Stimulated activated CD4-positive, alpha-beta T cell treated with anti-CD3 and anti-CD28 coated beads, TNF-alpha, amount 100 ng/mL, for 24 hours (primary cell): ENCODE results near the gene COA4.
"Not testable (repeated sequence)": the region's sequence is repeated elsewhere in the genome, so short reads cannot be mapped to it uniquely, and the experiment has no call there.

ENCODE experiments used
- DNase-seq, 3 experiments: peaks; one replicate each; pipeline ENCODE4 v3.0.0-alpha.2; 2020; ENCODE audit warnings: low read depth in 3 of 3

COA4 gene

DNA sequence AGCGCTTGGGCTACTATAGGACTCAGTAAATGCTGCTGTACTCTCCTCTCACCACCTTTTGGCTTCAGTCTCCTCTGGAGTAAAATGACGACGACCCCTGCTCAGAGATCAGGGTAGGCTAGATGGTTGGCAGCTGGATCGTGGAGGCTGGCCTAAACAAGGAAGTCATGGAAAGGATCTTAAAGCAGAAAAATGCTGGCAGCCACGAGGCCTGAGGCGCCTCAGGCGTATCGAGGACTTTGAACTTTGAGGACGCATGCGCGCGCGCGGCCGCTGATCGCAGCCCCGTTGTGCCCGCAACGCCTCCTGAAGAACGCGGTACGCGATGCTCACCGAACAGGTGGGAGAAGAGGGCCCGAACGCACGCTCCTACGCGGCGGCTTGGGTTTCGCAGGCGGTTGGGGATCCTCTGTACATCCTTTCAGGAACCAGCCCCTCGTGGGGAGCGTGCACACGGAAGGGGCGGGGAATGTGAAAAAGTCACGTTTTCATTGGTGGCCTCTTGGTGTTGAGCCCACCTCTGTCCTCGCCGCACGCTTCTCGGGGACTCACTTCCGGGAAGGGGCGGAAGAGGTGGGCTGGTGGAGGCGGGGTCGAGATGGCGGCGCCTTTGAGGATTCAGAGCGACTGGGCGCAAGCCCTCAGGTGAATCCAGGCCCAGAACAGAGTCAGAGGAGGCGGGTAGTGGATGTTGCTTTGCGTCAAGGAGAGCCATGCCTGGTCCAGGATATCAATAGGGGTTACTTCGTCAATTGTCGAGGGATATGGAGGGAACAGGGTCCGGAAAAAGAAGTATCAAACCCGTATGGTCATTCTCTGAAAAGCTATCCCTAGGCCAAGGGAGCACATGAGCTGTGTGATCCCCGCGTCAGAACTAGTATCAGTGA is at the start of gene COA4, which contains the start of gene PAAF1:
COA4 (minus strand) TSS at position 423 of the 887 bp plus-strand sequence. CDS start 3,468 bp downstream, outside the sequence.
PAAF1 (plus strand) TSS at position 576 of the 887 bp plus-strand sequence; CDS start at position 599, 23 bp downstream.
- DNase-seq: peak; percentile 88 to 93 (median 88)

DNA sequence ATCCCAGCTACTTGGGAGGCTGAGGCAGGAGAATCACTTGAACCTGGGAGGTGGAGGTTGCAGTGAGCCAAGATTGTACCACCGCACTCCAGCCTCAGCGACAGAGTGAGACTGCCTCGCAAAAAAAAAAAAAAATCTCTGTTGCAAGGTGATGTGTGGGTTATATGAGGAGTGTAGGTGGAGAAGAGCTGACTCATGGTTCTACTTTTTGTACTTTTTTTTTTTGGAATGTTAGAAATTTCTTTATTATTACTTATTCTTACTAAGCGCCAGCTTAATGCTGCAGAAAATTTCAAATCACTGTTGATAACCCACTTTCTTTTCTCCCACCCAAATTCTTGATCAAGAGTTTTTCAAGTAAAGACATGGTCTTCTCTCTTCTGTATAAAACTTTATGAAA is 44.5 kb upstream of the COA4 start:
- no peak for DNase-seq

DNA sequence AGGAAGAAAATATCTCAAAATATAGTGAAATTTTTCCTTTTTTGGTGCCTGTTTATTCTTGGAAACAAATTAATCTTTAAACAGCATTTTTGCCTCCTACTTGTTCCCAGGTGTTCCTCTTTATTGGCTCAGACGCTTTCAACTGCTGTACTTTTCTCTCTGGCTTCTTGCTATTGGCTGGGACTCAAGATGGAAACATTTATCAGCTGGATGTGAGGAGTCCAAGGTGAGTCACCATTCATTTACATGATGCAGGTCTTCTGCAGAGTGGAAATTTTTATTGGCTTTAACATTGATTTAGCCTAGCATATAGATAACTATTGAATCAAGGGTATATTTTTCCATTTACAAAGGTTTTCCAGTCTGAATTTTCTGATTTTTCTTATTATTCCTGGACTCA is 39.8 kb upstream of the COA4 start:
- DNase-seq: no peak

DNA sequence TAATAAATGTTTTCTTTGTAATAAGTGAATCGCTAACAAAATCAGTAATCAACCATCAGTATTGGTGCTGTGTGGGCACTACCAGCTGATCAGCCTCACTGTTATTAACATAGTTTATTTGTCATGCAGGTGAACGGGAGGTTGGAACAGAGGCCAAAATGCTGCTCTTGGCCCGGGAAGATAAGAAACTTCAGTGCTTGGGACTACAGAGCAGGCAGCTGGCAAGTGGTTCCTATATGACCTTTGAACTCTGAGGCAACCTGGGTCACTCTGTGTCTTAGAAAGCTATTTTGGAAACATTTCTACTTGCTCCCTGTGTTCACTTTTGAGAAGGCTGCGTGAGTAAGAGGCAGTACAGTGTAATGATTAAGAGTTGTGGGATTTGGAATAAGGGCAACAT is 37.6 kb upstream of the COA4 start:
- DNase-seq: no peak

DNA sequence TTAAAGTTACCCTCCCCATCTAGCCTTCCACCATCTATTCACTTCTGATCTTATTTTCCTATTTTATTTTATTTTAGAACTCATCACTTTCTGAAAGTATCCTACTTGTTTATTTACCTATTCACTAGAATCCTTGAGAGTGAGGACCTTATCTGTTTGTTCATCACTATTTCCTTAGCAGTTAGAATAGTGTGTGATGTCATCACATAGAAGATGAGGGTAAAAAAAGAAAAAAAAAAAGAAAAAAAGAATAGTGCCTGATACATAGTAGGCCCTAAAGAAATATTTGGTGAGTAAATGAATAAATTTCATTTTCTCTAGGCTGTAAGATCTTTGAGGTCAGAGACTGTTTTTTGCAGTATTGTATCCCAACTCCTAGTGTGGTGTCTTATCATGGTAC is 36.8 kb upstream of the COA4 start:
- DNase-seq: no peak

DNA sequence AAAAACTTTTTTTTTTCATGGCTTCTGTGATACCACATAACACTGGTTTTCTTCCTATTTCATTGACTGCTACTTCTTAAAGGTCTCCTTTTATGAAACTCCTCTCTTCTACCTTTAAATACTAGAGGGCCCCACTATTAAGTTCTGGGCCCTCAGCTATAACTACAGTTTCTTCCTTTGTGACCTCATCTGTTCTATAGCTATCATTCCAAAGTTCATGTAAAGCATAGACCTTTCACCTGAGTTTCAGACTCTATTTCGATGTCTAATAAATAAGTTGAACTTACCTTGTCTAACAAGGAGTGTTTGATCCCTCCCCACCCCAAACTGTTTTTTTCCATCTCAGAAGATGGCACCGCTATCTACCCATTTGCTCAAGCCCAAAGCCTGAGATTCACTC is 35.4 kb upstream of the COA4 start:
- no peak for DNase-seq

DNA sequence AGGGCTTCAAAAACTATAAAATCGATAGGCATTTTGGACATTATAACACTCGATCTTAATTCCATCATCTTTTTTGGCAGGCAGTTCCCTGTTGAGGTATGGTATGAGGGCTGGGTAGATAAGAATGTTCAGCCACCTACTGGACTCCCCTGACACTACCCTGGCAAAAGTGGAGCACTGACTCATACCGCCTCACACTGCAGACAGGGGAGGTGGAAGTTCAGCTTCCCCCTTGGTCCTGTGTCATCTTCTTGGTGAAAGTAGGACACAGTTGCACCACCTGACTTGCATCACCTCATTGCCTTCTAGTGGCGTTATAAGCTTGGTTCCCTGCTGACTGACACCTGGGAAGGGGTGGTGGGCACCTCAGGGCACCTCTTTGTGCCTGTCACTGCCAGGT is 30.5 kb upstream of the COA4 start:
- DNase-seq: no peak

DNA sequence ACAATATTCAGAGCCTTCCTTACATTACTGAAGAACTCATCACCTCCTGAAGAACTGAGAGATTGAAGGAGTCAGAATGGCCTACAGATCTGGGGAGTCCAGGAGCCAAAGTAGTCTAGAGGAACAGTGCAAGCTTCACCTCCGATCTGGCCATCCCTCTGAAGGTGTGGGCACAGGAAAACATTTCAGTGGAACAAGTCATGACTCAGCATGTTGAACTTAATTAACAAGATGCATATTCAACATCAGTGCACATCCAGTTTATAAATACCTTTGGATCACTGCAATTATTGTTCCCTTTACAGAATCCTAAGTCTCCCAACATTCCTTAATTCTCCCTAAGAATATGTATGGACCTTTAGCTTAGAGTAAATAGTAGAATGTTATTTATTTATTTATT is 25.7 kb upstream of the COA4 start:
- DNase-seq: no peak

DNA sequence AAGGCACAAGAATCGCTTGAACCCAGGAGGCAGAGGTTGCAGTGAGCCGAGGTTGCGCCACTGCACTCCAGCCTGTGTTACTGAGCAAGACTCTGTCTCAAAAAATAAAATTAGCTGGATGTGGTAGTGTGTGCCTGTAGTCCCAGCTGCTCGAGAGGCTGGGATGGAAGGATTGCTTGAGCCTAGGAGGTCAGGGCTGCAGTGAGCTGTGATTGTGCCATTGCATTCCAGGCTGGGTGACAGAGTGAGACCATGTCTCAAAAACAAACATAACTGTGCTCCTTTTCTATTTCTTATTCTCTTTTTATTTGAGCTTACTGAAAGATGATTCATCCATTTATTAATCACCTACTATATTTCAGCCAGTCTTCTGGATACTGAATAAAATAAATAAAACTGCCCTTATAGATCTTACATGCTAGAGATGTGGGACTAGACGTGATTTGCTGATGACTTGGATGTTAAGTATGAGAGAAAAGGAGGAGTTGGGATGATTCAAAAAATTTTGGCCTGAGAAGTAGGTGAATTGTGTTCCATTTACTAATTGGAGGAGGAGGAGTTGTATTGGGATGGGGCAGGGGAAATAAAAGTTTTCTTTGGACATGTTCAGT is 18.2 kb upstream of the COA4 start:
- no peak for DNase-seq

DNA sequence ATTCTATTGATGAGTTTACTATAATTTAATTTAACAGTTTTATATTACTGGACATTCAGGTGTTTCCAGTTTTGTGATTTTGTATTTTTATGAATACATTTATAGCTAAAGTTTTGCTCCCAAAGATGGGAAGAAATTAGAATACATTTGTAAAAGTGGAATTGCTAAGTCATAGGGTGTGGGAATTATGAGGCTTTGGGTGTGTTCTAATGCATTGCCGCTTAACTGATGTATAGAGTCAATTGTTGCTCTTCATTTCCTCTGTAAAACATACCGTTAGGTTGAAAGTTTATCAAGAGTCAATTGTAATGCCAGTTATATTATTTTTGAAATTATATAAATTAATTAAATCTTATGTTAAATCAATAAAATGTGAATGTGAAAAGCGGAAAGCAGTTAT is 16.4 kb upstream of the COA4 start:
- DNase-seq: no peak

DNA sequence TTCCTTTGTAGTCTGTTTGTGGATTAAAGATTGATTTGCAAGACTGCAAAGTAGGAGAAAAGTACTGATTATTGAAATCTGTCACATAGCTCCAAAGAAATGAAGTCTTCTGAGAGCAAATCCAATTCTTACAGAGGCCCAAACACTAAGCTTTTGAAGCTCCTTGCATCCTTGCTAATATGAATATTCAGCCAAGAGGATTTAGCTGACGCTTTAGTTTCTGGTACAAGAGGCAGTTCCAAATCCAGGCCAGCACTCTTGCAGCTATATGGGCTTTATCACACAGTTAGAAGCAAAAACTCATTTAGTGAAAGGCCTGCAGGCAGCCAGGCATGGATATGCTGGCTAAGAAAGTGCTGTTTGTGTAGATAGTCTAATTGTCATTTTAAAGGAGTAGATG is 12.9 kb upstream of the COA4 start:
- no peak for DNase-seq

DNA sequence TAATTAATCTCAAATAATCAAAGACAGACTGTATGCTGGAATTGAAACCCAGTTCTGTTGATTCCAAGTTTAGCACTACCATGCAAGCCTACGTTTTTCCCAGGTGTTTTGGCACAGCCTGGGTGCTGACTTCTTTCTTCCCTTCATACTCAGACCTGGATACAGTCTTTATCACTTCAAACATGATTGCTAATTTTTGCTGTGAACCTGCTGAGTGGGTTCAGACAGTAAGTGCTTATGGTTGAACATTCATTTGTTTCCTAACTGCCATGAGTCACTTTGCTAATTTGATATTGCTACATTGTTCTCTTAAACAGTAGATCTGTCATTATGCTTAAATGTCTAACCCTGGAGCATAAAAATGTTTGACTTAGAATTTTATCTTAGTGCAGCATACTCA is 12.4 kb upstream of the COA4 start:
- DNase-seq: no peak

DNA sequence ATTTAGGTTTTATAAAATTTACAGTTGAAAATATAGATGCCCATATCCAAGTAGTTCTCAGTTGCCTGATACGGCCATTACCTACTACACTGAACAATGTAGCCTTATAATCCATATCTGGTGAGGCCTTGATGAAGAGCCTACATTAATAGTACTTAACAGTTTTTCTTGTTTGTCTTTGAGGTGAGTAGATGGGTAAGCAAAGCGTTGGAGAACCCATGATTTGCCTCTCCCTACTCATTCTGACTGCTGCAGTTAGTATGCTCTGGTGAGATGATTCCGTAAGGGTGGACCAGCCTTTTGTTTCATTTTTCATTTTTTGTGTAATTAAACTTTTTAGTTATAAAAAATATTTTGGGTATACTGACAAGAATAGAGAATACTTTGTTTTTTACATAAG is 11.6 kb upstream of the COA4 start:
- no peak for DNase-seq

DNA sequence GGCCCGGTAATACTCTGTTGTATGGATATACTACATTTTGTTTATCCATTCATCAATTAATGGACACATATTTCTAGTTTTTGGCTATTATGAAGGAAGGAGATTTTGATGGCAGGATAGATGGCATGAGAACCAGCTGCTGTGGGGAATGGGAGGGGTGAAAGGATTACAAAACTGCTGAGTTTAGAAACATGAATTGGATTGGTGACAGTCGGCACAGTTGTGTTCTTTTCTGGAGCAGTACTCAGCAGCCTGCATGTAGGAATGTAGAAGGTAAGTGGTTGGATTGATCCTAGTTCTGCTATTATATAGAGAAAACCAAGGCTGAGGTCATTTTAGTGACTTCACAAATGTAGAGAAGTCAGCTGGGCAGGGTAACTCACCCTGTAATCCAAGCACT is 7.2 kb upstream of the COA4 start:
- DNase-seq: no peak

DNA sequence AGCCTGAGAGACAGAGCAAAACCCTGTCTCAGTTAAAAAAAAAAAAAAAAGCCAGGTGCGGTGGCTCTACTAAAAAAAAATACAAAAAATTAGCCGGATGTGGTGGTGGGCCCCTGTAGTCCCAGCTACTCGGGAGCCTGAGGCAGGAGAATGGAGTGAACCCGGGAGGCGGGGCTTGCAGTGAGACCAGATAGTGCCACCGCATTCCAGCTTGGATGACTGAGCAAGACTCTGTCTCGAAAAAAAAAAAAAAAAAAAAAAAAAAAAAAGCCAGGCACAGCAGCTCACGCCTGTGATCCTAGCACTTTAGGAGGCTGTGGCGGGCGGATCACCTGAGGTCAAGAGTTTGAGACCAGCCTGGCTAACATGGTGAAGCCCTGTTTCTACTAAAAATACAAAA is 3.8 kb upstream of the COA4 start:
- not testable (repeated sequence) for DNase-seq

DNA sequence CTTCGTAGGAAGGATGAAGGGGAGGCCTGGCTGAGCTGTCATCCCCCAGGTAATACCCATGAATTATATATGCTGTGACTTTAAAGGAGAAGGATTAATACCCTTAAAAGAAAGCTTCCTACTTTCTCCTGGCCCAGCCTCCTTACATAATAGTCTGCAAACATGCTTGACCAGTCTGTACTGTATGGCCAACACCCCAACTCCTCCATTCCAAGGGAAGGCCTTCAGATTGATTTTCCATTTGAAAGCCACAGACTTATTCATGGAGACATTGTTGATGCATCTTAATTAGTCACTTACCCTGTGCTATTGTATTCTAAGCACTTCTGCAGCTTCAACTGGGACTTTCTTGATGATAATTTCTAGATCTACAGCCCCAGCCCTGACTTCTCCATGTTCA is 2.1 kb upstream of the COA4 start:
- no peak for DNase-seq

DNA sequence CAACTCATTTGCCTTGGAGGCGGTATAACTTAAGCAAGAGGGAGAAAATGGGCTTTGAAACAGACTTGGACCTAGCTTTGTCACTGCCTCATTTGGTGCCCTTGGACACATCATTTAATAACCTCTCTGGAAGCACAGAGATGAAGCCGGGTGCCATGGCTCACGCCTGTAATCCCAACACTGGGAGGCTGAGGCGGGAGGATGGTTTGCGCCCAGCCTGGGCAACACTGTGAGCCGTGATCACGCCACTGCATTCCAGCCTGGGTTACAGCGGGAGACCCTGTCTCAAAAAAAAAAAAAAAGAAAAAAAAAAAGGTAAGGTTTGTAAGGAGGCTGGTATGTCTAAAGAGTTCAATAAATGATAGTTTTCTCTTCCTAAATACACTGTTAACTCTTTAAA is 806 bp downstream of the COA4 start:
- DNase-seq: no peak

DNA sequence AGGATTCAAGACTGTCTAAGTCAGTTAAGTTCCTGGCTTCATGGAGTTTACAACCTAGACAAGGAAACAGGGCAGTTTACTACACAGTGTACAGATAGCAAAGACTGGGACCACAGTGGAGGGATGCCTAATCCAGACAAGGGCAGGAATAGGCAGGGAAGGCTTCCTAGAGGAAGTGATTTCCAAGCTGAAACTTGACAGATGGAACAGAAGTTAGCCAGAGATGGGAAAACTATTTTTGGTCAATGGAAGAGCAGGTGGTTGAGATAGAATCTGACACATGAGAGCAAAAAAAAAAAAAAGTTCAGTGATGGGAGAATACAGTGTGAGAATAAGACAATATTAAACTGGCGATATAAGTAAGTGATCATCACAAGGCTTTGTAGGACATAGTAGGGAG is 1.3 kb downstream of the COA4 start:
- no peak for DNase-seq

DNA sequence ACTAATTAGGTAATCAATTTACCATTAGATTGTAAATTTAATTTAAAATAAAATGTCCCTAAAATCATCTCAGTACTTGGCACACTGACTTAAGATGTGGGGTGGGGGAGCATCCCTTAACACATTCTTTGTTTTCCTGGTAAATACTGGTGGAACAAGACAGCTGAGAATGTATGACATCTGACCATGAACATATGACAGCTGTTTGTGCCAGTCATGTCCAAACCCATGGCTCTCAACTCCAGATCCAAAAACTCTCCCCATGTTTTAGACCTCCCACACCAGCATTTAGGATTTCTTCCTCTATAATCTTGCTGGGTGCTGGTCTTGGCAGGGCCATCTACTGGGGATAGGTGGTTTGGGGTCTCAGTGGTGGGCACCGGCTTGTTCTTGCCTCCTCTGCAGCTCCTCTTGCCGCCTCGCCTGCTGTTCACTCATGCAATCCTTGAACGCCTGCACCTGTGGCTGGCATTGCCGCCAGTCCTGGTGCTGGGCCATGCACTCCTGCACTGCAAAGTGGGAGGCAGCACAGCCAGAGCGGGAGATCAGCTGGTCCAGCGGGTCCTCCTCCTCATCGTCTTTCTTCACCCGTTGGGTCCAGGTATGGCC is 3.8 kb downstream of the COA4 start:
- no peak for DNase-seq

DNA sequence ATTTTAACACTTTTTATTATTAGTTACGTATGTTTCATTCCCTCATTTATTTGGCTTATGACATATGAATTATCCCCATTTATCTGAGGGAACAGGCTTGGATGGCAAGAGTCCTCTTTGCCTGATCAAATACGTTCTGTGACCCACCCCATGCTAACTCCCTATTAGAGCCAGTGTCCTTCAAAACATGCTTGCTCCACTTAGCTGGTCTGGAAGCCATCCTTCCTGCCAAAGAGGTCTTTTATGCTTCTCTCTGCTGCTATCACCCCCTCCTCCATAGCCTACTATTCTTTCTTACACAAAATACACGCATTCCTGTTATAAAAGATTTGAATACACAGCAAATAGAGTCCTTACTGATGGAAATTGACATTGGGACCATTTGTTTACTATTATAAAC is 6.4 kb downstream of the COA4 start:
- no peak for DNase-seq

DNA sequence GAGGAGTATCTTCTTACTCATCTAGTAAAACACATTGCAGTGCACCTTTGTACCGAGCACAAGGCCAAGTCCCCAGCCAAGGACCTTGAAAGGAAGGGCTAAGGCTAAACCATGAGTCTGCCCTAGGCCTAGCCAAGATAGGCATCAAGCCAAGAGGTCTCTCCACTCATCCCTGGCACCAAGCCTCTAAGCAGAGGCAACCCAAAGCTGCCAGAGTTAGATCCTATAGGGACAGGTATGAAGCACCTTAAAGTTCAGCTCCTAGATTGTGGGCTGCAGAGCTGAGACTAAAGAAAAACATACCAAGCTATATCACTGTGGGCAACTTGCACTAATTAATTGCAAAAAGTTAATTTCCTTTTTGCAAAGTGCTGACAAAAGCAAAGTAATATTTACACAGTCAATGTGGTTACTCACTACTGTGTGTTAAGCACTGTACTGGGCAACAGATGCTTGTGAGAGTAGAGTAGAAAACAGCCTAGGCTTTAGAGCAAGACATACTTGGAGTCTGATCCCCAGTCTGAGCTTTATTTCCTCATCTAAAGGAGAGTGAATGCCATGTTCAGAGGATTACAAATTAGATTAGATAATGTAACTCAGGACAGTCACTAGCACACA is 7.2 kb downstream of the COA4 start:
- DNase-seq: no peak

DNA sequence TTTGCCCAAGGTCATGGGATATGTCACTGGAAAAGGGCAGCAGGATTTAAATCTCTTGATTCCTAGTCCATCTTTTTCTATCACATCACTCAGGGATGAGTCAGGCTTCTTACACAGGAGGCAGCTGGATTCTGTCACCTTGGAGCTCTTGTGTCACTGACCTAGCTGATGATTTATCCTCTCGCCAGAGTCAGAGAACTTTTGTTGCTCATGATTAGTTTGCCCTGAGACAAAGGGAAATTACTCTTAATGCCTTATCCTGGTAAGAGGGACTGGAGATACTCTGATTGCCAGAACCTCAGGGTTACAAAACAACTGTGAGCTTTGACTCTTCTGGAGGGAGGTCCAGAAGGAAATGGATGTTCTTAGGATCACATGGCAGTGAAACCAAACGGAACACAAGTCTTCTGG is 10.1 kb downstream of the COA4 start:
- no peak for DNase-seq
